Cardiac fibroblast (primary cell): ENCODE results near the gene LHPP.
A peak's percentile ranks its signal among the peaks of the same experiment; 100 is the strongest.

Experiments
- DNase-seq, 2 donors: peaks; one replicate each; pipeline versions ENCODE4 v3.0.0 to v3.0.0-alpha.2; 2010; ENCODE audit warnings: low read depth in 2 of 2
- H3K4me3 ChIP-seq, 2 donors: replicated peaks in 1 of 2; 1 replicate in 1 of 2; 2 replicates in 1 of 2; pipeline ENCODE4 v1.5.1; 2011; ENCODE audit warnings: low read depth in 2 of 2, low read length in 2 of 2, mild to moderate bottlenecking in 2 of 2, moderate library complexity in 1 of 2
- CTCF ChIP-seq: IDR thresholded peaks from one replicate; pipeline ENCODE4 v1.5.1; 2011; ENCODE audit warnings: low read depth, mild to moderate bottlenecking, low read length, inconsistent platforms

LHPP gene

GRCh38 chr10:124447751-124448466 lies 13.7 kb upstream of the LHPP start:
- no peak overlapping the region for H3K4me3 ChIP-seq
- no peak for DNase-seq
- TF ChIP-seq CTCF = no peak

- no peak for DNase-seq
- TF ChIP-seq CTCF = no peak
- H3K4me3 ChIP-seq = no peak overlapping the region
Measured at GRCh38 chr10:124448696-124449169, 12.9 kb upstream of the LHPP start.

- TF ChIP-seq CTCF = no peak
- no peak overlapping the region for H3K4me3 ChIP-seq
- peak in 1 of 2 donors; percentile 11 for DNase-seq
Measured at GRCh38 chr10:124449170-124450011, 12.2 kb upstream of the LHPP start.

GRCh38 chr10:124450012-124450782 lies 11.4 kb upstream of the LHPP start, which contains the start of gene NKX1-2:
TSS of gene NKX1-2 (minus strand) at chr10:124450035. CDS start at chr10:124449943, 92 bp downstream.
- TF ChIP-seq CTCF = no peak
- no peak within 1 kb of the TSS for H3K4me3 ChIP-seq
- DNase-seq = no peak

GRCh38 chr10:124450783-124451057 lies 10.9 kb upstream of the LHPP start:
- H3K4me3 ChIP-seq = no peak overlapping the region
- no peak for TF ChIP-seq CTCF
- no peak for DNase-seq

- no peak overlapping the region for H3K4me3 ChIP-seq
- no peak for TF ChIP-seq CTCF
- DNase-seq = no peak
Measured at GRCh38 chr10:124451276-124451675, 10.3 kb upstream of the LHPP start.
